ENCODE measurements around the gene CREB3L1. TPM values are rescaled to one million over a fixed set of nuclear protein-coding genes. Genes with fewer than 3 reads are reported as not detected.

CREB3L1 gene
- total RNA-seq, 4 donors from 2014 or later, result 0.27 to 0.69 (median 0.57) TPM

DNA sequence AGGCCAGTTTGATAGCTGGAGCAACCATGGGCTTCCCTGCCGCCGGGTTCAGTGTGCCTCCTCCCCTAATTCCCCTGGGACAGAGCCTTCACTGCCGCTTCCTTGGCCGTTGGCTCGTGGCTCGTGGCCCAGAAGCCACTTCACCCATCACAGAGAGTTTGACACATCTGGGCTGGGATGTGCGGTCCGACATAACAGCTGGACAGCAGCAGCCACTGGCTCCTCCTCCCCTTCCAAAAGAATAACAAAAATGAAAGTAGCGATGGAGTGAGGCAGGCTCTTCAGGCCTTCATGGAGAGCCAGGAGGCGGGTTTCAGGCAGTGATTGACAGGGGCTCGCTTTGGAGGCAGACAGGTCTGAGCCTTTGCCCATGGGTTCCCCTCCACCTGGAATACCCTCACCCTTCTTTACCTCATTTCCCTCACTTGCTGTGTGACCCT, 8.2 kb downstream of the CREB3L1 start:
- intact Hi-C loops (cut with DNase I; ENCODE audit: low total_unique reads), result no loop called here
- Histone ChIP-seq H3K27ac (peak overlapping the region in 3 of 4 donors; percentile 1 to 52 (median 28)), H3K27me3 (no peaks in the 10 kb centered on the region), H3K4me1 (peaks cover 0 to 6% of the 10 kb centered on the region in 2 donors), H3K9me3 (no peaks in the 10 kb centered on the region), H3K36me3 (no peaks in the 10 kb centered on the region), H3K4me3 (no peak overlapping the region)
- ATAC-seq, result peak; percentile 37 to 40
- in situ Hi-C loops (cut with MboI; ENCODE audit: low sequenced_read_pairs in 4 of 4), result no loop called here
- DNase-seq, result peak in 1 of 2 donors; percentile 49
- TF ChIP-seq POLR2A (IDR thresholded peaks at IDR 0.05), result no peak
- TF ChIP-seq, protein P1, sequence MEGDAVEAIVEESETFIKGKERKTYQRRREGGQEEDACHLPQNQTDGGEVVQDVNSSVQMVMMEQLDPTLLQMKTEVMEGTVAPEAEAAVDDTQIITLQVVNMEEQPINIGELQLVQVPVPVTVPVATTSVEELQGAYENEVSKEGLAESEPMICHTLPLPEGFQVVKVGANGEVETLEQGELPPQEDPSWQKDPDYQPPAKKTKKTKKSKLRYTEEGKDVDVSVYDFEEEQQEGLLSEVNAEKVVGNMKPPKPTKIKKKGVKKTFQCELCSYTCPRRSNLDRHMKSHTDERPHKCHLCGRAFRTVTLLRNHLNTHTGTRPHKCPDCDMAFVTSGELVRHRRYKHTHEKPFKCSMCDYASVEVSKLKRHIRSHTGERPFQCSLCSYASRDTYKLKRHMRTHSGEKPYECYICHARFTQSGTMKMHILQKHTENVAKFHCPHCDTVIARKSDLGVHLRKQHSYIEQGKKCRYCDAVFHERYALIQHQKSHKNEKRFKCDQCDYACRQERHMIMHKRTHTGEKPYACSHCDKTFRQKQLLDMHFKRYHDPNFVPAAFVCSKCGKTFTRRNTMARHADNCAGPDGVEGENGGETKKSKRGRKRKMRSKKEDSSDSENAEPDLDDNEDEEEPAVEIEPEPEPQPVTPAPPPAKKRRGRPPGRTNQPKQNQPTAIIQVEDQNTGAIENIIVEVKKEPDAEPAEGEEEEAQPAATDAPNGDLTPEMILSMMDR (IDR thresholded peaks at IDR 0.05 in 4 of 5, conservative IDR thresholded peaks at IDR 0.05 in 1 of 5), result no peak

DNA sequence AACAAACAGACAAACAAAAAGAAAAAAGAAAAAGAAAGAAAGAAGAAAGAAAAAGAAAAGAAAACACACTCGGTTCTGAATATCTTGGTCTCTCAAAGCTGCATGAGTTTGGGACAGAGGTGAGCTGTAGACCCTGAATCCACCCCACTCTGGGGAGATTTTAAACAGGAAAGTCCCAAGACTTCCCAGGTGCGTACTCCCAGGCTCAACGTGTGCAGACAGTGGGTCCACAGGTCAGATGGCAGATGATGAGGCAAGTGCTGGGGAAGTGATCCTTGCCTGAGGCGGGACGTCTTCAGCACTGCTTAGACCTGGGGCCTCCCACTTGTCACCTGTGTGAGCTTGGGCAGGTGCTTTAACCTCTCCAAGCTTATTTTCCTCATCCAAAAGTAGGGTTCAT, 9.3 kb downstream of the CREB3L1 start:
- no peak for ATAC-seq
- no peak overlapping the region for H3K4me3 ChIP-seq
- H3K9me3 ChIP-seq, result no peaks in the 10 kb centered on the region
- no peaks in the 10 kb centered on the region for H3K27me3 ChIP-seq
- H3K27ac ChIP-seq, result no peak overlapping the region
- DNase-seq, result no peak
- intact Hi-C loops (cut with DNase I; ENCODE audit: low total_unique reads), result no loop called here
- in situ Hi-C loops (cut with MboI; ENCODE audit: low sequenced_read_pairs in 4 of 4), result no loop called here
- TF ChIP-seq, protein P1 (IDR thresholded peaks at IDR 0.05 in 4 of 5, conservative IDR thresholded peaks at IDR 0.05 in 1 of 5), result no peak
- no peak for TF ChIP-seq POLR2A (IDR thresholded peaks at IDR 0.05)
- no peaks in the 10 kb centered on the region for H3K36me3 ChIP-seq
- peaks cover 6 to 10% of the 10 kb centered on the region in 2 donors for H3K4me1 ChIP-seq

DNA sequence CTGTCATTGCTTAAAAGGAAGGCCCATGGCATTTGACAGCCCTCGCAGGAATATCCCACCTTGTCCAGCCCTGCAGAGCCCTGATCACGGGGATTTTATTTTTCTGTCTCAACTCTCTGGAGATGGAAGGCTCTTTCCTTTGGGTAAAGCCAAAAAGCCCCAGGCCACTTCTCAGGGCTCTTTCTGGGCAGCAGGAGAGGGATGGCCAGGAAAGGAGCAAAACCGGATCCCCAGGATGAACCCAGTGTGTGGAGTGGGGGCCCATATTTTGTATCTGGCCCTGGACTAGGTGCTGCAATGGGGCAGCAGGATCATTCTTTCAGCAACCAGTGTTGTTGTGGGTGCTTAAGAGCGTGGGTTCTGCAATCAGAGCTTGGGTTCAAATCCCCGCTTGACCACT, 11.0 kb downstream of the CREB3L1 start:
- TF ChIP-seq, protein P1 (IDR thresholded peaks at IDR 0.05 in 4 of 5, conservative IDR thresholded peaks at IDR 0.05 in 1 of 5), result no peak
- TF ChIP-seq POLR2A (IDR thresholded peaks at IDR 0.05), result no peak
- ATAC-seq (no peak), DNase-seq (no peak)
- Histone ChIP-seq H3K4me3 (no peak overlapping the region), H3K27ac (no peak overlapping the region), H3K4me1 (peaks cover 6 to 13% of the 10 kb centered on the region in 2 donors), H3K9me3 (no peaks in the 10 kb centered on the region), H3K27me3 (no peaks in the 10 kb centered on the region), H3K36me3 (no peaks in the 10 kb centered on the region)
- in situ Hi-C loops (cut with MboI; ENCODE audit: low sequenced_read_pairs in 4 of 4) (no loop called here), intact Hi-C loops (cut with DNase I; ENCODE audit: low total_unique reads) (no loop called here)

DNA sequence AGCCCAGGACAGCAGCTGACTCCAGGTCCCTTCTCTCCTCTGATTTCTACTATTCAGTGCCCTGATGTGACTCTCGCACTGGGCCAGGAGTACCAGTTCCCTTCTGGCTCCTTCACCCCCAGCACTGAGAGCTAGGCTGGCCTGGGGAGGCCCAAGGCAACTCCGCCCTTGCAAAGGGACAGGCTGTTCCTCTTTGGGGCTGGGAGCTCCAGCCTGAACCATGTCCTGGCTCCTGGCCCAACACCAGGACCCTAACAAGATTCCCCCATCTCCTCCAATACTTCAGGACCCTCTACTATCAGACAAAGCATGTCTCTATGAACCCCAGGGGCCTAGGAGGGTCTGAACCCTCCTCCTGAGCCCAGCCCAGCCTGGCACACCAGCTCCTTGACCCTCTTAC, 12.5 kb downstream of the CREB3L1 start:
- no peak for ATAC-seq
- H3K4me3 ChIP-seq, result no peak overlapping the region
- peaks cover 6 to 13% of the 10 kb centered on the region in 2 donors for H3K4me1 ChIP-seq
- in situ Hi-C loops (cut with MboI; ENCODE audit: low sequenced_read_pairs in 4 of 4), result no loop called here
- TF ChIP-seq, protein P1 (IDR thresholded peaks at IDR 0.05 in 4 of 5, conservative IDR thresholded peaks at IDR 0.05 in 1 of 5), result no peak
- TF ChIP-seq POLR2A (IDR thresholded peaks at IDR 0.05), result no peak
- H3K9me3 ChIP-seq, result no peaks in the 10 kb centered on the region
- no peak for DNase-seq
- no peak overlapping the region for H3K27ac ChIP-seq
- no peaks in the 10 kb centered on the region for H3K36me3 ChIP-seq
- intact Hi-C loops (cut with DNase I; ENCODE audit: low total_unique reads), result no loop called here
- H3K27me3 ChIP-seq, result no peaks in the 10 kb centered on the region

Measured in gastrocnemius medialis (tissue), 4 donors.